B cell (primary cell): ENCODE results near the gene IRF8.

Experiments
- CTCF ChIP-seq: fragments of 200-600 bp; IDR thresholded peaks from one replicate; pipeline ENCODE4 v1.8.0; 2022; ENCODE audit warnings: antibody characterized with exemption, mild to moderate bottlenecking
- EZH2 ChIP-seq: IDR thresholded peaks from 2 replicates; pipeline ENCODE4 v1.6.1; 2012; ENCODE audit warnings: borderline replicate concordance, low read depth, mild to moderate bottlenecking, moderate library complexity, low read length; ENCODE audit not compliant: insufficient read depth, poor library complexity, severe bottlenecking

- TF ChIP-seq CTCF, result peak; percentile 27
- no peak for TF ChIP-seq EZH2
These were observed 18.1 kb downstream of the IRF8 start for GRCh38 chr16:85917012-85917411.
